Body of pancreas (tissue), 4 donors: ENCODE results near the gene INPP5K.

Source experiments
- CTCF ChIP-seq, 7 experiments: fragments of 450-650 bp in 4 of 7; fragments of 200-600 bp in 3 of 7; sonication (generic) in 3 of 7; IDR thresholded peaks; one replicate each; pipeline ENCODE4 v1.5.1; 2016 to 2019; ENCODE audit warnings: antibody characterized with exemption in 7 of 7
- POLR2A ChIP-seq, 3 donors: fragments of 450-650 bp; IDR thresholded peaks; one replicate each; pipeline ENCODE4 v1.6.1; 2016; ENCODE audit warnings: antibody characterized with exemption in 3 of 3, mild to moderate bottlenecking in 2 of 3

- no peak for TF ChIP-seq CTCF (IDR thresholded peaks at IDR 0.05)
- peak; percentile 22 to 68 (median 55) for TF ChIP-seq POLR2A (IDR thresholded peaks at IDR 0.05)
Observed at GRCh38 chr17:1490643-1491442, 25.6 kb downstream of the INPP5K start.
